Measurements from ENCODE around the gene PROB1. TPM values are rescaled to one million over a fixed set of nuclear protein-coding genes. Genes with fewer than 3 reads are reported as not detected.

PROB1 gene
- total and polyA plus RNA-seq, 2 of the 13 experiments (the other 11 are each of a cell fraction or from before 2014, with no cell fraction given) = 0.69 to 1.1 TPM

DNA sequence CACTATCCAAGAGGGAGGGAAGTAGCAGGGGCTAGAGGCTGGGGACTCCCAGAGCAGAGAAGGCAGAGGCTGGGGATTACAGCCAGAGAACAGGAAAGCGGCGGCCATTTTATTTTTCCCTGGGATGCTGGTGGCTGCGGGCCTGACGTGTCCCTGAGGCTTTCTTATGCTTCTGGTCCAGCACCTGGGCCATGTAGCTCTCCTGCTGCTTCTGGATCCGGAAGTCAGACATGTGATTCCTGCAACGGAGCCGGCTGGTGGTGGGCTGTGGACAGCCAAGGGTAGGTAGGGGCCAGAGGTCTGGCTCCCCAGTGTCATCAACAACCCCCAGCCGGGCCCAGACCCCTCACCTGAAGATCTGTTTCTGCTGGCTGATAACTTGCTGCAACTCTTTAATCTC, 1.8 kb upstream of the PROB1 start (continued):
- TF ChIP-seq, protein P1, sequence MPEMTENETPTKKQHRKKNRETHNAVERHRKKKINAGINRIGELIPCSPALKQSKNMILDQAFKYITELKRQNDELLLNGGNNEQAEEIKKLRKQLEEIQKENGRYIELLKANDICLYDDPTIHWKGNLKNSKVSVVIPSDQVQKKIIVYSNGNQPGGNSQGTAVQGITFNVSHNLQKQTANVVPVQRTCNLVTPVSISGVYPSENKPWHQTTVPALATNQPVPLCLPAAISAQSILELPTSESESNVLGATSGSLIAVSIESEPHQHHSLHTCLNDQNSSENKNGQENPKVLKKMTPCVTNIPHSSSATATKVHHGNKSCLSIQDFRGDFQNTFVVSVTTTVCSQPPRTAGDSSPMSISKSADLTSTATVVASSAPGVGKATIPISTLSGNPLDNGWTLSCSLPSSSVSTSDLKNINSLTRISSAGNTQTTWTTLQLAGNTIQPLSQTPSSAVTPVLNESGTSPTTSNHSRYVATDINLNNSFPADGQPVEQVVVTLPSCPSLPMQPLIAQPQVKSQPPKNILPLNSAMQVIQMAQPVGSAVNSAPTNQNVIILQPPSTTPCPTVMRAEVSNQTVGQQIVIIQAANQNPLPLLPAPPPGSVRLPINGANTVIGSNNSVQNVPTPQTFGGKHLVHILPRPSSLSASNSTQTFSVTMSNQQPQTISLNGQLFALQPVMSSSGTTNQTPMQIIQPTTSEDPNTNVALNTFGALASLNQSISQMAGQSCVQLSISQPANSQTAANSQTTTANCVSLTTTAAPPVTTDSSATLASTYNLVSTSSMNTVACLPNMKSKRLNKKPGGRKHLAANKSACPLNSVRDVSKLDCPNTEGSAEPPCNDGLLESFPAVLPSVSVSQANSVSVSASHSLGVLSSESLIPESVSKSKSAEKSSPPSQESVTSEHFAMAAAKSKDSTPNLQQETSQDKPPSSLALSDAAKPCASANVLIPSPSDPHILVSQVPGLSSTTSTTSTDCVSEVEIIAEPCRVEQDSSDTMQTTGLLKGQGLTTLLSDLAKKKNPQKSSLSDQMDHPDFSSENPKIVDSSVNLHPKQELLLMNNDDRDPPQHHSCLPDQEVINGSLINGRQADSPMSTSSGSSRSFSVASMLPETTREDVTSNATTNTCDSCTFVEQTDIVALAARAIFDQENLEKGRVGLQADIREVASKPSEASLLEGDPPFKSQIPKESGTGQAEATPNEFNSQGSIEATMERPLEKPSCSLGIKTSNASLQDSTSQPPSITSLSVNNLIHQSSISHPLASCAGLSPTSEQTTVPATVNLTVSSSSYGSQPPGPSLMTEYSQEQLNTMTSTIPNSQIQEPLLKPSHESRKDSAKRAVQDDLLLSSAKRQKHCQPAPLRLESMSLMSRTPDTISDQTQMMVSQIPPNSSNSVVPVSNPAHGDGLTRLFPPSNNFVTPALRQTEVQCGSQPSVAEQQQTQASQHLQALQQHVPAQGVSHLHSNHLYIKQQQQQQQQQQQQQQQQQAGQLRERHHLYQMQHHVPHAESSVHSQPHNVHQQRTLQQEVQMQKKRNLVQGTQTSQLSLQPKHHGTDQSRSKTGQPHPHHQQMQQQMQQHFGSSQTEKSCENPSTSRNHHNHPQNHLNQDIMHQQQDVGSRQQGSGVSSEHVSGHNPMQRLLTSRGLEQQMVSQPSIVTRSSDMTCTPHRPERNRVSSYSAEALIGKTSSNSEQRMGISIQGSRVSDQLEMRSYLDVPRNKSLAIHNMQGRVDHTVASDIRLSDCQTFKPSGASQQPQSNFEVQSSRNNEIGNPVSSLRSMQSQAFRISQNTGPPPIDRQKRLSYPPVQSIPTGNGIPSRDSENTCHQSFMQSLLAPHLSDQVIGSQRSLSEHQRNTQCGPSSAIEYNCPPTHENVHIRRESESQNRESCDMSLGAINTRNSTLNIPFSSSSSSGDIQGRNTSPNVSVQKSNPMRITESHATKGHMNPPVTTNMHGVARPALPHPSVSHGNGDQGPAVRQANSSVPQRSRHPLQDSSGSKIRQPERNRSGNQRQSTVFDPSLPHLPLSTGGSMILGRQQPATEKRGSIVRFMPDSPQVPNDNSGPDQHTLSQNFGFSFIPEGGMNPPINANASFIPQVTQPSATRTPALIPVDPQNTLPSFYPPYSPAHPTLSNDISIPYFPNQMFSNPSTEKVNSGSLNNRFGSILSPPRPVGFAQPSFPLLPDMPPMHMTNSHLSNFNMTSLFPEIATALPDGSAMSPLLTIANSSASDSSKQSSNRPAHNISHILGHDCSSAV (CRISPR knock-in tag; IDR thresholded peaks at IDR 0.05; ENCODE audit: borderline replicate concordance) = no peak
- TF ChIP-seq NR3C1 (CRISPR knock-in tag; IDR thresholded peaks at IDR 0.05) (no peak), ZNF605 (CRISPR knock-in tag; IDR thresholded peaks at IDR 0.05) (no peak), PCBP1 (IDR thresholded peaks at IDR 0.05; ENCODE audit: borderline replicate concordance, low read depth, low read length) (no peak), ZNF614 (CRISPR knock-in tag; IDR thresholded peaks at IDR 0.05; ENCODE audit: borderline replicate concordance) (no peak)
